ENCODE measurements around the gene RORB.

The RORB gene

DNA sequence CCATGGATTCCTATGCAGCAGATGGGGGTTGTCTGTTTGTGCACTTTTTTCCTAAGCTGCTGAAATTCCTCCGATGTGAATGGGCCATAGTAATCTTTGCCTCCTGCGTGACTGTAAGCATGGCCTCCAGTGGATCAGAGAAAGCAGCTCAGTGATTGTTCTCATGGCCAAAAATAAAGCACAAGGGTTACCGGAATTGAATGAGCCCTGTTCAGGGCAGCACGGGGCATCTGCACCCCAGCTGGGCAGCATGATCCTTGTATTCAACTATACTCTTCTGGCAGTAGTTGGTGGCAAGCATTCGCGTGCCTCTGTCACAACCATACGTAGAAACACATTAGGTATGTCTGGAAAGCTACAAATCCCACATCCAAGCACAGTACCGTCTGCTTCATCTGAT lies 193.9 kb downstream of the RORB start:
- DNase-seq (ENCODE audit: low read depth, low spot score) = no peak
- H3K4me3 ChIP-seq (ENCODE audit: low read depth, low read length) = no peak overlapping the region
- in situ Hi-C loops (cut with HindIII; ENCODE audit: low sequenced_read_pairs) = no loop called here
- TF ChIP-seq, protein P1, sequence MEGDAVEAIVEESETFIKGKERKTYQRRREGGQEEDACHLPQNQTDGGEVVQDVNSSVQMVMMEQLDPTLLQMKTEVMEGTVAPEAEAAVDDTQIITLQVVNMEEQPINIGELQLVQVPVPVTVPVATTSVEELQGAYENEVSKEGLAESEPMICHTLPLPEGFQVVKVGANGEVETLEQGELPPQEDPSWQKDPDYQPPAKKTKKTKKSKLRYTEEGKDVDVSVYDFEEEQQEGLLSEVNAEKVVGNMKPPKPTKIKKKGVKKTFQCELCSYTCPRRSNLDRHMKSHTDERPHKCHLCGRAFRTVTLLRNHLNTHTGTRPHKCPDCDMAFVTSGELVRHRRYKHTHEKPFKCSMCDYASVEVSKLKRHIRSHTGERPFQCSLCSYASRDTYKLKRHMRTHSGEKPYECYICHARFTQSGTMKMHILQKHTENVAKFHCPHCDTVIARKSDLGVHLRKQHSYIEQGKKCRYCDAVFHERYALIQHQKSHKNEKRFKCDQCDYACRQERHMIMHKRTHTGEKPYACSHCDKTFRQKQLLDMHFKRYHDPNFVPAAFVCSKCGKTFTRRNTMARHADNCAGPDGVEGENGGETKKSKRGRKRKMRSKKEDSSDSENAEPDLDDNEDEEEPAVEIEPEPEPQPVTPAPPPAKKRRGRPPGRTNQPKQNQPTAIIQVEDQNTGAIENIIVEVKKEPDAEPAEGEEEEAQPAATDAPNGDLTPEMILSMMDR (IDR thresholded peaks at IDR 0.05; ENCODE audit: low read depth, low read length) = no peak

DNA sequence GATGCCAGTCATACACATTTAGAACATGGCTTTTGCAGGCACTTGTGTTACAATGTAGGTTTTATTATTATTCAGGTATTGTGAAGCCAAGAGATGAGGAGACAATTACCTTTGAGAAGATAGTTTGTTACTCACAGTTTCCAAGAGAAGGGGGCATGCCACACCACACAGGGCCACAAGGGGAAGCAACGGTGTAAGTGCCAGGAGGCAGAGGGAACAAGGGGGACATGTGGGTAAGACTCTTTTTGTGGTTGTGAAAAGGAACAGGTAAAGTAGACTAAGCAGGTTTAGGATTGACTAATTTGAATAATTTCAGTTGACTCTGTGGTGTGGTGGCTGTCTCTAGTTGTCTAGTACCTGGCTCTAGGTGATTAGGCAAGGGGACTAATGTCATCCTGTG lies 199.4 kb downstream of the RORB start:
- in situ Hi-C loops (cut with HindIII; ENCODE audit: low sequenced_read_pairs) = no loop called here
- H3K4me3 ChIP-seq (ENCODE audit: low read depth, low read length) = no peak overlapping the region
- DNase-seq (ENCODE audit: low read depth, low spot score) = no peak
- TF ChIP-seq, protein P1 (IDR thresholded peaks at IDR 0.05; ENCODE audit: low read depth, low read length) = no peak

DNA sequence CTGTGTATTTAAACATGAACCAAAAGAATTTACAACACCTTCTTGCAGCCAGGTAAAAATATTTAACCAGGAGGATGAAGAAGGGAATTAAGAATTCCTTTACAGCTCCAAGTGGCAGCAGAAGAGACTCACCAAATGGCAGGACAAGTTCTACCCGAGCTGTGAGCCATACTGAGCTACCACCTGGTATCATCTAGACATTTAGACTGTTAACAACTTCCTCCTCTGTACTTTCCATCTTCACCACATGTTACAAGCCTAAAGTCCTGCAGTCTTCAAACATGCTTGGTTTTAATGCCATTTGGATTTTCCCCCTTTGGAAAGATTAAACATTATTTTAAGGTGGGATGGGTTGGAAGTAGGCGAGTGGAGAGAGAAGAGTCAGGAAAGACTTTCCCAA lies 200.4 kb downstream of the RORB start:
- H3K4me3 ChIP-seq (ENCODE audit: low read depth, low read length) = no peak overlapping the region
- in situ Hi-C loops (cut with HindIII; ENCODE audit: low sequenced_read_pairs) = no loop called here
- TF ChIP-seq, protein P1 (IDR thresholded peaks at IDR 0.05; ENCODE audit: low read depth, low read length) = no peak
- no peak for DNase-seq (ENCODE audit: low read depth, low spot score)

DNA sequence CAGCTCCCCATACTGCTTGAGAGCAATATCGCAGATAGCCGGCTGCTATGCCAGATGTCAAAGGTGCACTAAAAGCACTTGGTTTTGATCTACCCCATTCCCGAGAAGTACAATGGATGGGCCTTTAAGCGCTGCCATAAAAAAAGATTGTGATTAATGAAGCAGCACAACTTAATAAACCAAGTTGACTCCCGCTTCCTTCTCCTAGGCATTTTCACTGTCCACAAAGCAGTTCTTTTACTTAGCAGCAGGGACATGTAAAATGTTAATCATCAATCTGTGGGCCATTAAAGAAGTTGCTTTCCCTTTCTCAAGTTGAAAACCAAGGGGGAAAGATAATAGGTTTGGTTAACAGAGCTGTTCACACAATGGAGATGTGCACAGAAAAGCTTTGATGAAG lies 214.2 kb downstream of the RORB start:
- no peak for DNase-seq (ENCODE audit: low read depth, low spot score)
- TF ChIP-seq, protein P1 (IDR thresholded peaks at IDR 0.05; ENCODE audit: low read depth, low read length) = no peak
- H3K4me3 ChIP-seq (ENCODE audit: low read depth, low read length) = no peak overlapping the region
- in situ Hi-C loops (cut with HindIII; ENCODE audit: low sequenced_read_pairs) = no loop called here

DNA sequence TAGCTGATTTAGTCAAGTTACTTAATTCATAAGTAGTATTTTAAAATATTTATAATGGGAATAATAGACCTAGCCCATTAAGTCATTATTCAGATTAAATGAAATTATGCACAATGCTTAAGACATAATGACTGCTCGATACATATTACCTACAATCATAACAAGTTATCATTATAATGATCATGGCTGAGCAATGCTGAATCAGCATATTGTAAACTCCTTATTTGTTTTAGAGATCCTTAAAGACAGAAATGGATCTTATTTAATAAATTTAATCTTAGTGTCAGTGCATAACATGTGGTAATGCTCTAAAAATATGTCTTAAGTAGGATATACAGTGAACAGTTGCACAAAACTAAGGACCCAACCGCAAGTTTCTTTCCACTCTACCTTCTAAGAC lies 221.6 kb downstream of the RORB start:
- no peak overlapping the region for H3K4me3 ChIP-seq (ENCODE audit: low read depth, low read length)
- DNase-seq (ENCODE audit: low read depth, low spot score) = no peak
- in situ Hi-C loops (cut with HindIII; ENCODE audit: low sequenced_read_pairs) = no loop called here
- TF ChIP-seq, protein P1 (IDR thresholded peaks at IDR 0.05; ENCODE audit: low read depth, low read length) = no peak

DNA sequence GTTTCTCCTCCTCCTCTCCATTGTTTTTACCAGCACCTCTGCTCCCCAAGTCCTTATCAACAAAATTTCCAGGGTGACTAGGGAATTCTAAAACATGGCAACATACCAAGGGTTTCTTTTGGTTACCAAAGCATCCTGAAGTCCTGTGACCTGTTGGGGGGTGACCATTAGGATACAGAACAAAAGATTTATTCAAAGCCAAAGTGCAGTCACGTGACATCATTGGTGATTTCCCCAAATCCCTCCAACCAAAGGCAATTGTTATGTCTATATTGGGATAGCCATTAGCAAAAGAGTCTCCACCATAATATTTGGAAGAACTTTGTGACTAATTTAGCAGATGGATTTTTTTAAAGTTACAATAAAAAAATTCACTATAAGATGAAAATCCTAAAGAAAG lies 222.2 kb downstream of the RORB start:
- DNase-seq (ENCODE audit: low read depth, low spot score) = no peak
- TF ChIP-seq, protein P1 (IDR thresholded peaks at IDR 0.05; ENCODE audit: low read depth, low read length) = no peak
- no peak overlapping the region for H3K4me3 ChIP-seq (ENCODE audit: low read depth, low read length)
- in situ Hi-C loops (cut with HindIII; ENCODE audit: low sequenced_read_pairs) = no loop called here
